Heart left ventricle (tissue), 13 donors: Measurements from ENCODE around the gene ADAP2.
"Not testable (repeated sequence)": the region's sequence is repeated elsewhere in the genome, so short reads cannot be mapped to it uniquely, and the experiment has no call there.

Experiments used
- CTCF ChIP-seq, 12 donors: fragments of 200-600 bp; sonication (generic) in 4 of 12; IDR thresholded peaks; one replicate each; pipeline versions ENCODE4 v1.5.0 to v1.8.0; 2018 to 2022; ENCODE audit warnings: antibody characterized with exemption in 12 of 12, mild to moderate bottlenecking in 5 of 12
- POLR2A ChIP-seq, 2 donors: fragments of 450-650 bp; IDR thresholded peaks; one replicate each; pipeline ENCODE4 v1.6.1; 2017; ENCODE audit warnings: antibody characterized with exemption in 2 of 2, mild to moderate bottlenecking in 2 of 2, moderate library complexity in 2 of 2
- donor health status: ischemic (EF 13 %, LVEDD 7.1; RV severe dilation, severe dysfunction).
- donor health status: DM: no; HTN: yes; CAD: no.
- donor health status: DM: no; HTN: no; CAD: no.
- donor health status: ischemic (EF 25% LVEDD 6.9; RV normal size, moderate dysfunction).
- donor health status: ischemic (EF 25% LVEDD 5.7; RV mildly dilated, moderate dysfunction).
- donor health status: ischemic (EF 35%, LVEDD 5.7; RV mildly dilated, moderate dysfunction).
- donor health status: nonischemic (EF 11% LVEDD 7.7; RV severe dilation, severe dysfunction).
- donor health status: DM: yes; HTN: yes; CAD: no.
- donor health status: PGD.
- donor health status: ischemic (EF 29% LVEDD 5.4; RV normal size, mild dysfunction).
- donor health status: nonischemic (EF 23%, LVEDD 6.1; RV moderate dilation, normal function).

GRCh38 chr17:30967911-30968310 lies 46.2 kb downstream of the ADAP2 start:
- not testable (repeated sequence) for TF ChIP-seq CTCF, POLR2A (IDR thresholded peaks at IDR 0.05)
